Loucy (cell line): ENCODE measurements around the gene PDZD4.

Experiments
- CTCF ChIP-seq: fragments of 200-600 bp; sonication (generic); conservative IDR thresholded peaks from 2 replicates; pipeline ENCODE4 v1.5.1; 2014; ENCODE audit warnings: mild to moderate bottlenecking, antibody characterized with exemption, low read length
- EZH2phosphoT487 ChIP-seq: fragments of 200-600 bp; IDR thresholded peaks from 2 replicates; pipeline ENCODE4 v1.6.1; 2018; ENCODE audit warnings: antibody characterized with exemption, mild to moderate bottlenecking, moderate library complexity, borderline replicate concordance

- TF ChIP-seq CTCF (no peak), EZH2phosphoT487 (no peak)
These were observed 23.5 kb upstream of the PDZD4 start for GRCh38 chrX:153853902-153854267.
